NCI-H1436 (cell line): ENCODE measurements around the gene CSE1L.
"Not testable (repeated sequence)": the region's sequence is repeated elsewhere in the genome, so short reads cannot be mapped to it uniquely, and the experiment has no call there.

Experiments
- DNase-seq: peaks from one replicate; lab custom pipeline; 2025; lab: John Stamatoyannopoulos, UW

The CSE1L gene

DNA sequence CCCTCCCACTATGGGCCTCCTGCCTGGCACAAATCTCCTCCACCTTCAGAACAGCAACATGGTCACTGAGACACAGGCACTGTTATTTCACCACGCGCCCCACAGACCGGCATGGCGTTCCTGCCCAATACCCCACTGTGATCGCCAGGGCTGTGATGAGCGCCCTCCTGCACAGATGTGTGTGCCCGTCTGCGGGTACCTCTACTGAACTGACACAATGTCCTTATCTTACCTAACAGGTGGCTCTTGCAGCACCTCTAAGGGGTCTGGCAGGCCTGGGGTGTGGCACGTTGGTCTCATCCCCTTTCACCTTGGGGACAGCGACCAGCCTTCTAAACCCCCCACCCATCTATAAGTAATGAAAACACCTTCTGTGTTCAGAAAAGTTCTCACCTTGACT is 77.9 kb downstream of the CSE1L start:
- no peak for DNase-seq

DNA sequence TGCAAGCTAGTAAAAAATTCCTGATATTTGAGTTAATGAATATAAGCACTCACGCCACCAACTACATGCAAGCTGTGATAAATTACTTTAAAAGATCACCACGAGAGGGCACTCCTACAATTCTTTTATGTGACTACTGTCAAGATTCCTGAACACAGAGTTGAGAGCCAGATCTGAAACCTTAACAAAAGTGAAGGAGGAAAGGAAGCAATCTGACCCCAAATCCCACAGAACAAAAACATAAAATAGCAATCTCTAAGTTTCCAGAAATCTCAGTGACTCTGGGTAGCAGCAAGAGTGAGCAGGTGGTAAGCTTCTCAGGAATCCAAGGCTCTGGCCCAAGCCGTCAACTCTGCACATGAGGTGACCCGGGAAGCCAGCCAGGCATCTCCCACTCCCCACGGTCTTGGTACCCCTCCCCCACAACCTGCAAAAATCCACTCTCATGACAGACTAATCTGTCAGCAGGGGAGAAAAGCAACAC is 86.9 kb downstream of the CSE1L start:
- DNase-seq: peak; percentile 38

DNA sequence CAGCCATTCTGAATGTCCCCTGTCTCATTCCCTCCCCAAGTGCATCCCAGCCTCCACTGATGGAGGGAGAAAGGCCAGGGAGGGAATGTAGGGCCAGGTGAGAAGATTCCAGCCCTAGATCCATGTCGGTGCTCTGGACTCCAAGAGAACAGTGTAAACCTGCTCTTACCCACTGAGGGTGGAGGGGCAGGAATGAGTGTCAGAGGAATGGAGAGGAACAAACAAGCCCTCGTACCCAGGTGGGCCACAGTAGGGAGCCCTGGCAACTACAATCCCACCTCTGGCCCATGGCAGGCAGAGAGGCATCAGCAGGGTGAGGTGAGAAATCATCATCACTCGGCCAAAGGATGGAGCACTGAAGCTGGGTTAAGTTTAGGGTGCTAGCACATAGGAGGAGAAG is 87.5 kb downstream of the CSE1L start:
- no peak for DNase-seq

DNA sequence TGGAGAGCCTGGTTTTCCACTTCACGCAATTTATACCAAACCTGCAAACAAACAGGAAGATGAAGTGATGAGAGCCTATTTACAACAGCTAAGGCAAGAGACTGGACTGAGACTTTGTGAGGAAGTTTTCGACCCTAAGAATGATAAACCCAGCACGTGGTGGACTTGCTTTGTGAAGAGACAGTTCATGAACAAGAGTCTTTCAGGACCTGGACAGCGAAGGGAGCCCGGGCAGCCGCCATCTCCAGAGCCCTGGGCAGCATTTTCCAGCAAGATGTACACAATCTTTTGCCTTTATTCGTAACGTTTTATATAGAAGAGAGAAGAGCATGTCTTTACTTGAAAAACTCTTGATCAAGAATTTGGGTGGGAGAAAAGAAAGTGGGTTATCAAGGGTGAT is 88.7 kb downstream of the CSE1L start:
- not testable (repeated sequence) for DNase-seq

DNA sequence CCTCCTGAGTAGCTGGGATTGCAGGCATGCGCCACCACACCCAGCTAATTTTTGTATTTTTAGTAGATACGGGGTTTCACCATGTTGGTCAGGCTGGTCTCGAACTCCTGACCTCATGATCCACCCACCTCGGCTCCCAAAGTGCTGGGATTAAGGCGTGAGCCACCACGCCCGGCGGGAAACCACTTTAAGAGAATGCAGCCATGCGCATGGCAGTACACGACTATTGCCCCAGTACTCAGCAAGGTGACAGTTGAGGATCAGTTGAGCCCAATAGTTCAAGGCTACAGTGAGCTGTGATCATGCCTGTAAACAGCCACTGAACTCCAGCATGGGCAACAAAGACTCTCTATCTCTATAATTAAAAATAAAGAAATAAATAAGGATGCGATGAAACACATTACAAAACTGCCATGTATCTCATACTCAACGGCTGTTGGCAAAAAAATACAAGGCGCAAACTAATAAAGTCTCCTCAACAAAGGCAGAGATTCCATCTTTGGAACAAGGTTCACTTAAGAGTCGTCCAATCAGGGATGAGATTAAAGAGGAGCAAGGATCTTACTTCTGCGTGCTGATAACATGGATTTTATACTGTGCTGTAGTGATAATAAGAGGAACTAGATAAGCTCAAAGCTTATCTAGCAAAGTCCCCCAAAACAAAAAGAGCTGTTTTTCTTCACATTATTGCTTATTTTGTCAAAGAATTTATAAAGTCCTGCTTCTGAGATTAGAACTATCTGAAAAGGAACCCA is 90.9 kb downstream of the CSE1L start:
- DNase-seq: no peak

DNA sequence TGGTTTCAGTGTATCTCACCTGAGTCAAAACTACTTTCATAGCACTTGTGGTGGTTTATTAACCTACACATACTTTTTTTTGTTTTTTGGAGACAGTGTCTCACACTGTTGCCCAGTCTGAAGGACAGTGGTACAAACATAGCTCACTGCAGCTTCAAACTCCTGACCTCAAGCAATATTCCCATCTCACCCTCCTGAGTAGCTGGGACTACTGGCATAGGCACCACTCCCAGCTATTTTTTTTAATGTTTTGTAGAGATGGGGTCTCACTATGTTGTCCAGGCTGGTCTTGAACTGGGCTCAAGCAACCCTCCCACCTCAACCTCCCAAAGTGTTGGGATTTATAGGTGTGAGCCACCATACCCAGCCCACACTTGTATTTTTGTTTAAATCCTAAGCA is 92.3 kb downstream of the CSE1L start:
- no peak for DNase-seq

DNA sequence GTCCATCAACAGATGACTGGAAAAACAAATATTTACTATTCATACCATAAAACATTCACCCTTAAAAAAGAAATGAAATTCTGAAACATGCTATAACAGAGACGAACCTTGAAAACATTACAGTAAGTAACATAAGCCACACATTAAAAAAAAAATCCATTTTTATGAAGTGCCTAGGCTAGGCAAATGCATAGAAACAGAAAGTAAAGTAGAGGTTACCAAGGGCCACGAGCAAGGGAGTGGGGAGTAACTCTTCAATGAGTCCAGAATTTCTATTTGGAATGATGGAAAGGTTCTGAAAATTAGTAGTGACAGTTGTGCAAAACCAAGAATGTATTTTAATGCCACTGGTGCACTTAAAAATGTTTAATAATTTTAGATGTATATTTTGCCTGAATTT is 94.3 kb downstream of the CSE1L start:
- DNase-seq: no peak

DNA sequence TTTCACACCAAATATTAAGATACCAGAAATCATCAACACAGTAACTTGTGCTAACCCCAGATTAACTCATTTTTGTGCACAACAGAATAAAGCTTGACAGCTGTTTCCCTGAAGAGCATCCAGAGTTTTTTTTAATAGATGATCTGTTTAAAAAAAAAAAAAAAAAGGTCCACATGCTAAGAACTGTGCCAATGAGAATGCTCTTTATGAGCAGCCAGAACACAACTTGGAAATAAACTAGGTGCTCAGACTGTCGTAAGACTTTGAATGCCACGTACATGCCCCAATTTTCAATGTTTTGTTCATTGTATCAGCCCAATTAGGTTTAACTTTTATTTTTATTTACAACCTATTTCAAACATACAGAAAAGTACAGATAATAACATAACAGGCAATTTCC is 94.7 kb downstream of the CSE1L start:
- no peak for DNase-seq
